ENCODE measurements around the gene SFXN3. TPM values are rescaled to one million over a fixed set of nuclear protein-coding genes. Genes with fewer than 3 reads are reported as not detected.

Gene SFXN3
- total and polyA plus RNA-seq, 5 donors from 2014 or later = 17.7 to 70.4 (median 20.4) TPM

- ATAC-seq (ENCODE audit: low read depth in 2 of 2) (no peak), DNase-seq (no peak)
- Histone ChIP-seq H3K9me3 (ENCODE audit: control insufficient read depth in 2 of 2, low read length in 2 of 2) (no peaks in the 10 kb centered on the region), H3K4me3 (ENCODE audit: low read depth, low read length) (no peak overlapping the region), H3K27ac (ENCODE audit: insufficient read depth, low read length, poor library complexity, severe bottlenecking) (no peak overlapping the region), H3K36me3 (ENCODE audit: control insufficient read depth, insufficient read depth, low read length) (no peaks in the 10 kb centered on the region), H3K27me3 (ENCODE audit: control insufficient read depth, insufficient read depth, low read length) (peaks cover 25% of the 10 kb centered on the region), H3K4me1 (ENCODE audit: control insufficient read depth, insufficient read depth, low read length, poor library complexity, severe bottlenecking) (peaks cover 56% of the 10 kb centered on the region)
- peaks cover 7 to 55% (median 22%) of the 10 kb centered on the region in 4 donors for H3K4me1 Mint-ChIP-seq
- peaks cover 3% of the 10 kb centered on the region for H3K36me3 Mint-ChIP-seq
- H3K27me3 Mint-ChIP-seq = peaks cover 48% of the 10 kb centered on the region
- no peaks in the 10 kb centered on the region for H3K9me3 Mint-ChIP-seq
- no peak overlapping the region for H3K27ac Mint-ChIP-seq
- H3K4me3 Mint-ChIP-seq = peak overlapping the region in 2 of 4 donors; percentile 33 to 62
Observed at GRCh38 chr10:101064415-101065030, 33.5 kb downstream of the SFXN3 start.

GRCh38 chr10:101065481-101066145 is 34.6 kb downstream of the SFXN3 start:
- DNase-seq = no peak
- H3K9me3 ChIP-seq (ENCODE audit: control insufficient read depth in 2 of 2, low read length in 2 of 2) = no peaks in the 10 kb centered on the region
- Mint-ChIP-seq H3K27ac (no peak overlapping the region), H3K4me1 (peaks cover 1 to 45% (median 14%) of the 10 kb centered on the region in 4 donors), H3K4me3 (peak overlapping the region; percentile 62 to 82 (median 72)), H3K27me3 (peaks cover 46% of the 10 kb centered on the region), H3K36me3 (peaks cover 3% of the 10 kb centered on the region), H3K9me3 (no peaks in the 10 kb centered on the region)
- H3K36me3 ChIP-seq (ENCODE audit: control insufficient read depth, insufficient read depth, low read length) = no peaks in the 10 kb centered on the region
- ATAC-seq (ENCODE audit: low read depth in 2 of 2) = no peak
- no peak overlapping the region for H3K27ac ChIP-seq (ENCODE audit: insufficient read depth, low read length, poor library complexity, severe bottlenecking)
- H3K4me1 ChIP-seq (ENCODE audit: control insufficient read depth, insufficient read depth, low read length, poor library complexity, severe bottlenecking) = peaks cover 45% of the 10 kb centered on the region
- H3K4me3 ChIP-seq (ENCODE audit: low read depth, low read length) = no peak overlapping the region
- peaks cover 25% of the 10 kb centered on the region for H3K27me3 ChIP-seq (ENCODE audit: control insufficient read depth, insufficient read depth, low read length)

GRCh38 chr10:101066146-101066895 is 35.3 kb downstream of the SFXN3 start:
- Histone ChIP-seq H3K4me3 (ENCODE audit: low read depth, low read length) (no peak overlapping the region), H3K36me3 (ENCODE audit: control insufficient read depth, insufficient read depth, low read length) (no peaks in the 10 kb centered on the region), H3K27me3 (ENCODE audit: control insufficient read depth, insufficient read depth, low read length) (peaks cover 25% of the 10 kb centered on the region), H3K9me3 (ENCODE audit: control insufficient read depth in 2 of 2, low read length in 2 of 2) (no peaks in the 10 kb centered on the region), H3K4me1 (ENCODE audit: control insufficient read depth, insufficient read depth, low read length, poor library complexity, severe bottlenecking) (peaks cover 41% of the 10 kb centered on the region), H3K27ac (ENCODE audit: insufficient read depth, low read length, poor library complexity, severe bottlenecking) (no peak overlapping the region)
- Mint-ChIP-seq H3K27ac (no peak overlapping the region), H3K27me3 (peaks cover 43% of the 10 kb centered on the region), H3K36me3 (peaks cover 3% of the 10 kb centered on the region), H3K4me1 (peaks cover 1 to 43% (median 11%) of the 10 kb centered on the region in 4 donors), H3K9me3 (no peaks in the 10 kb centered on the region), H3K4me3 (peak overlapping the region; percentile 62 to 82 (median 72))
- ATAC-seq (ENCODE audit: low read depth in 2 of 2) (peak; percentile 34 to 62), DNase-seq (peak; percentile 35 to 63 (median 36))

GRCh38 chr10:101066896-101067355 is 35.9 kb downstream of the SFXN3 start:
- peaks cover 49% of the 10 kb centered on the region for H3K27me3 Mint-ChIP-seq
- peaks cover 35% of the 10 kb centered on the region for H3K4me1 ChIP-seq (ENCODE audit: control insufficient read depth, insufficient read depth, low read length, poor library complexity, severe bottlenecking)
- DNase-seq = no peak

GRCh38 chr10:101067356-101068083 is 36.5 kb downstream of the SFXN3 start:
- peak overlapping the region; percentile 55 for H3K4me3 ChIP-seq (ENCODE audit: low read depth, low read length)
- no peaks in the 10 kb centered on the region for H3K9me3 Mint-ChIP-seq

More at GRCh38 chr10:101066896-101067355, 35.9 kb downstream of the SFXN3 start:
- peaks cover 25% of the 10 kb centered on the region for H3K27me3 ChIP-seq (ENCODE audit: control insufficient read depth, insufficient read depth, low read length)
- ATAC-seq (ENCODE audit: low read depth in 2 of 2) = no peak
- Mint-ChIP-seq H3K4me1 (peaks cover 1 to 38% (median 9%) of the 10 kb centered on the region in 4 donors), H3K27ac (peak overlapping the region in 1 of 3 donors; percentile 12), H3K9me3 (no peaks in the 10 kb centered on the region), H3K4me3 (peak overlapping the region; percentile 91 to 100 (median 94)), H3K36me3 (peaks cover 3% of the 10 kb centered on the region)
- peak overlapping the region; percentile 55 for H3K4me3 ChIP-seq (ENCODE audit: low read depth, low read length)
- no peak overlapping the region for H3K27ac ChIP-seq (ENCODE audit: insufficient read depth, low read length, poor library complexity, severe bottlenecking)
- no peaks in the 10 kb centered on the region for H3K36me3 ChIP-seq (ENCODE audit: control insufficient read depth, insufficient read depth, low read length)
- H3K9me3 ChIP-seq (ENCODE audit: control insufficient read depth in 2 of 2, low read length in 2 of 2) = no peaks in the 10 kb centered on the region

GRCh38 chr10:101069441-101069840 is 38.4 kb downstream of the SFXN3 start:
- Histone ChIP-seq H3K9me3 (ENCODE audit: control insufficient read depth in 2 of 2, low read length in 2 of 2) (no peaks in the 10 kb centered on the region), H3K4me3 (ENCODE audit: low read depth, low read length) (no peak overlapping the region), H3K36me3 (ENCODE audit: control insufficient read depth, insufficient read depth, low read length) (no peaks in the 10 kb centered on the region), H3K27ac (ENCODE audit: insufficient read depth, low read length, poor library complexity, severe bottlenecking) (no peak overlapping the region), H3K4me1 (ENCODE audit: control insufficient read depth, insufficient read depth, low read length, poor library complexity, severe bottlenecking) (peaks cover 20% of the 10 kb centered on the region), H3K27me3 (ENCODE audit: control insufficient read depth, insufficient read depth, low read length) (peaks cover 26% of the 10 kb centered on the region)
- no peak for DNase-seq
- no peak overlapping the region for H3K27ac Mint-ChIP-seq
- no peaks in the 10 kb centered on the region for H3K9me3 Mint-ChIP-seq
- no peak for ATAC-seq (ENCODE audit: low read depth in 2 of 2)
- peaks cover 5% of the 10 kb centered on the region for H3K36me3 Mint-ChIP-seq
- peaks cover 64% of the 10 kb centered on the region for H3K27me3 Mint-ChIP-seq
- H3K4me3 Mint-ChIP-seq = no peak overlapping the region
- peaks cover 1 to 22% (median 9%) of the 10 kb centered on the region in 4 donors for H3K4me1 Mint-ChIP-seq

More at GRCh38 chr10:101067356-101068083, 36.5 kb downstream of the SFXN3 start:
- peaks cover 25% of the 10 kb centered on the region for H3K27me3 ChIP-seq (ENCODE audit: control insufficient read depth, insufficient read depth, low read length)
- peaks cover 29% of the 10 kb centered on the region for H3K4me1 ChIP-seq (ENCODE audit: control insufficient read depth, insufficient read depth, low read length, poor library complexity, severe bottlenecking)
- H3K27ac ChIP-seq (ENCODE audit: insufficient read depth, low read length, poor library complexity, severe bottlenecking) = no peak overlapping the region
- H3K36me3 ChIP-seq (ENCODE audit: control insufficient read depth, insufficient read depth, low read length) = no peaks in the 10 kb centered on the region
- Mint-ChIP-seq H3K4me3 (peak overlapping the region; percentile 91 to 100 (median 94)), H3K36me3 (peaks cover 3% of the 10 kb centered on the region), H3K4me1 (peaks cover 1 to 33% (median 9%) of the 10 kb centered on the region in 4 donors), H3K27me3 (peaks cover 53% of the 10 kb centered on the region), H3K27ac (peak overlapping the region in 2 of 3 donors; percentile 12 to 59)
- ATAC-seq (ENCODE audit: low read depth in 2 of 2) (peak; percentile 59 to 69), DNase-seq (peak; percentile 69 to 83 (median 75))
- no peaks in the 10 kb centered on the region for H3K9me3 ChIP-seq (ENCODE audit: control insufficient read depth in 2 of 2, low read length in 2 of 2)

- Histone ChIP-seq H3K27ac (ENCODE audit: insufficient read depth, low read length, poor library complexity, severe bottlenecking) (no peak overlapping the region), H3K9me3 (ENCODE audit: control insufficient read depth in 2 of 2, low read length in 2 of 2) (no peaks in the 10 kb centered on the region), H3K4me3 (ENCODE audit: low read depth, low read length) (no peak overlapping the region), H3K36me3 (ENCODE audit: control insufficient read depth, insufficient read depth, low read length) (no peaks in the 10 kb centered on the region), H3K4me1 (ENCODE audit: control insufficient read depth, insufficient read depth, low read length, poor library complexity, severe bottlenecking) (peaks cover 20% of the 10 kb centered on the region), H3K27me3 (ENCODE audit: control insufficient read depth, insufficient read depth, low read length) (peaks cover 20% of the 10 kb centered on the region)
- peaks cover 5% of the 10 kb centered on the region for H3K36me3 Mint-ChIP-seq
- no peak overlapping the region for H3K27ac Mint-ChIP-seq
- DNase-seq = no peak
- no peak for ATAC-seq (ENCODE audit: low read depth in 2 of 2)
- no peak overlapping the region for H3K4me3 Mint-ChIP-seq
- no peaks in the 10 kb centered on the region for H3K9me3 Mint-ChIP-seq
- H3K27me3 Mint-ChIP-seq = peaks cover 61% of the 10 kb centered on the region
- H3K4me1 Mint-ChIP-seq = peaks cover 1 to 22% (median 9%) of the 10 kb centered on the region in 4 donors
Observed at GRCh38 chr10:101070098-101070497, 39.1 kb downstream of the SFXN3 start.

Data from CD4-positive, CD25-positive, alpha-beta regulatory T cell (primary cell).